Measurements from ENCODE around the gene DNAJB8.
A peak's percentile ranks its signal among the peaks of the same experiment; 100 is the strongest.

DNAJB8 gene

DNA sequence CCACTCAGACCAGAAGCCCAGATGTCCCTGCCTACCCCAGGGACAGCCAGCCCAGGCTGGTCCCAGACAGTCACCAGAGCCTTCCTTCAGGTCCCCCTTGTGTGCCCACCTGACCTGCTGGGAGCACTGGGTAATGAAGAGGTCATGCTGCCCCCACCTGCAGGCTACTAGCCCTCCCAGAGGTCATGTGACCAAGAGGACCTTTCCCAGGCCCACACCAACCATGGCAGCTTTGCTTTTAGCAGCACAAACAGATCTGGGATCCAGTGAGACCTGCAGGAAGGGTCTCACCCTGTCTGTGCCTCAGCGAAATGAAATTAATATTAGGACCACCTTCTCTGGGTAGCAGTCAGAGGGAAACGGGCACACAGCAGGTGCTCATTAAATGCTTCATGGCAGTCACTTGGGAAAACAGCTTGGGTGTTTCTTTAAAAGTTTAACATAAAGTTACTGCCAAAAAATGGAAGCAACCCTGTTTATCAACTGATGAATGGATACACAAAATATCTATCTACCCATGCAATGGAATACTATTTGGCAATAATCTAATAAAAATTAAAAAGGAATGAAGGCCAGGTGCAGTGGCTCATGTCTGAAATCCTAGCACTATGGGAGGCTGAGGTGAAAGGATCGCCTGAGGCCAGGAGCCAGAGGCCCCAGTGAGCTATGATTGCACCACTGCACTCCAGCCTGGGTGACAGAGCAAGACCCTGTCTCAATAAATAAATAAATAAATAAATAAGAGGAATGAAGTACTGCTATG is 43.7 kb downstream of the DNAJB8 start:
- Histone ChIP-seq H3K4me1 (peaks cover 0 to 16% (median 10%) of the 10 kb centered on the region in 10 experiments; a peak in 12 of 20 replicates), H3K36me3 (no peaks in the 10 kb centered on the region), H3K27me3 (peaks cover 9 to 21% (median 14%) of the 10 kb centered on the region in 11 experiments), H3K9me3 (replicated peaks in 1 of 11) (peaks cover 0 to 8% (median 0%) of the 10 kb centered on the region in 11 experiments; a peak in 5 of 22 replicates), H3K4me2 (no peak overlapping the region), H3K9ac (no peak overlapping the region), H3K27ac (no peak overlapping the region), H3K4me3 (no peak overlapping the region), H4K20me1 (peaks cover 0 to 23% (median 0%) of the 10 kb centered on the region in 11 experiments; a peak in 5 of 22 replicates)
- no peak for TF ChIP-seq Cebpa-rat (IDR thresholded peaks at IDR 0.05)

DNA sequence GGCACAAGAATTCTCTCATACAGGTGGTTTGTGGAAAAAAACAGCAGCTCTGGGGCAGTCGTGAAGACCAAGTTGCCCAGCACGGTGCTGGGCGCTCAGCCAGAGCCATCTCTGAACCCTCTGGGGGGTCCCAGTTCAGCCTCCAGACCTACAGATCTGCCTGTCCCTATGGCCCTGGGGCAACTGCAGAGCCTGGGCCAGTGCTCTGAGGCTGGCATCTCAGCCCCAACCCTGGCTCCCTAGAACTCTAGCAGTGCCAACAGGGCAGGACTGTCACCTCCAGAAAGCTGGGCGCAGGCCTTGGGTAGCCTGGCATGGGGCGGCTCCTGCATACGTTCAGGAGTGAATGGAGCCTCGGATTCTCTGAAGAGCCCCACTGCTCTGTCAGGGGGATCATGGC is 44.7 kb downstream of the DNAJB8 start:
- Histone ChIP-seq H3K9ac (no peak overlapping the region), H3K9me3 (replicated peaks in 1 of 11) (peaks cover 0 to 8% (median 0%) of the 10 kb centered on the region in 11 experiments; a peak in 5 of 22 replicates), H3K36me3 (no peaks in the 10 kb centered on the region), H3K4me1 (peaks cover 0 to 16% (median 10%) of the 10 kb centered on the region in 10 experiments; a peak in 15 of 20 replicates), H3K27me3 (peaks cover 5 to 11% (median 7%) of the 10 kb centered on the region in 11 experiments), H4K20me1 (peaks cover 0 to 23% (median 0%) of the 10 kb centered on the region in 11 experiments; a peak in 4 of 22 replicates), H3K27ac (no peak overlapping the region), H3K4me2 (no peak overlapping the region), H3K4me3 (no peak overlapping the region)
- TF ChIP-seq Cebpa-rat (IDR thresholded peaks at IDR 0.05): no peak

DNA sequence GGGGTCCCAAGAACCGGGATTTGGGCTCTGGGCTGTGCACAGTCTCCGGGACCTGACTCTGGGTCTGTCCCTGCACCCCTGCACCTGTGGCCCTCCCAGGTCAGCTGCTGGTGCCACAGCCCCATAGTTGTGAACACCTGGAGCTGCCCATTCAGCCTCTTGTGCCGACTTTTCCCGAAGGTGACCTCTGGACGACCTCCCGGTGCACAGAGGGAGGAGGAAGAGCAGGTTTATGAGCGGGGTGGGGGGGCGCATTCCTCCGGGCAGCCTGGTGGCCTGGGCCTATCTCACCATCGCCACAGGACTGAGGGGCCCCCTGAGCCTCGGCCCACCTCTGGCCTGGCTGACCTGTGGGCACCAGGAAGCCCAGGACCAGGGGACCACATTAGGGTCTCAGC is 45.3 kb downstream of the DNAJB8 start:
- no peak overlapping the region for H3K9ac ChIP-seq
- H4K20me1 ChIP-seq: peaks cover 0 to 23% (median 0%) of the 10 kb centered on the region in 11 experiments; a peak in 3 of 22 replicates
- H3K36me3 ChIP-seq: no peaks in the 10 kb centered on the region
- H3K4me1 ChIP-seq: peaks cover 0 to 18% (median 11%) of the 10 kb centered on the region in 10 experiments; a peak in 17 of 20 replicates
- peaks cover 0 to 8% (median 0%) of the 10 kb centered on the region in 11 experiments; a peak in 5 of 22 replicates for H3K9me3 ChIP-seq (replicated peaks in 1 of 11)
- H3K27me3 ChIP-seq: peaks cover under 1 to 6% (median 1%) of the 10 kb centered on the region in 11 experiments; a peak in 17 of 22 replicates
- H3K27ac ChIP-seq: no peak overlapping the region
- no peak overlapping the region for H3K4me3 ChIP-seq
- no peak overlapping the region for H3K4me2 ChIP-seq
- no peak for TF ChIP-seq Cebpa-rat (IDR thresholded peaks at IDR 0.05)

DNA sequence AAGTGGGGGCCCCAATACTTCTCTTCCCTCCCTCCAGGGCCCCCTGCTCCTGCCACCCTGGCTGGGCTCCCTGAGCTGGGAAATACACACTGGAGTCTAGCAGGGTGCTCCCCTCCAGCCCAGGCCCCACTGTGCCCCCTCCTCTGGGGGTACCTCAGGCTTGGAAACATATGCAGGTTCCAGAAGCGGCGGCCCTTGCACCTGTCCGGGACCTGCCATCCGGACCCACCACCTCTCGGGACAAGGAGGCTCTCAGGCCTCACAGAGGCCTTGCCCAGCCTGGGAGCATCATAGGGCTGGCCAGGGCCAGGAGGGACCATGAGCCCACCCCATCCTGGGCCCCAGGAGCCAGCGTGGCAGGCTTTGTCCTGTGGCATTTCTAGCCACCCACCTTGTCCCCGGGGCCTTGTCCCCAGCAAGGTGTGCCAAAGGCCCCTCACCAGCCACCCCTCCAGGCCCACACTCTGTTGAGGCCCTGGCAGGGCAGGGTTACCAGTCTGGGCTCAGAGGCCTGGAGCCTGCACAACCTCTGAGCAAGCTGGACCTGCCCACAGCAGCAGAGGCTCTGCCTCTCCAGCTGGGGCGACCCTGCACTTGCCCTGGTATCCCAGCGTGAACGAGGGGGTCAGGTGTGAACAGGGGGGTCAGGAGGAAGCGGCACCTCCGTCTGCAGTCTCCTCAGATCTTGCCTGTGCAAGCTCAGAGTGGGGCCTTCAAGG is 45.8 kb downstream of the DNAJB8 start:
- Histone ChIP-seq H4K20me1 (peaks cover 0 to 21% (median 0%) of the 10 kb centered on the region in 11 experiments; a peak in 3 of 22 replicates), H3K36me3 (no peaks in the 10 kb centered on the region), H3K27me3 (0 out of 22 replicates have a peak, but pooled peaks cover 0 to under 1% (median 0%) of the 10 kb centered on the region in 11 experiments), H3K4me2 (peak overlapping the region in 5 of 11 experiments; percentile 34 to 66 (median 46); a peak in 4 of 22 replicates), H3K9ac (no peak overlapping the region; a peak in 1 of 22 replicates), H3K9me3 (replicated peaks in 1 of 11) (peaks cover 0 to 8% (median 0%) of the 10 kb centered on the region in 11 experiments; a peak in 5 of 22 replicates), H3K27ac (no peak overlapping the region), H3K4me1 (peaks cover 3 to 21% (median 14%) of the 10 kb centered on the region in 10 experiments; a peak in 18 of 20 replicates), H3K4me3 (no peak overlapping the region)
- TF ChIP-seq Cebpa-rat (IDR thresholded peaks at IDR 0.05): no peak

DNA sequence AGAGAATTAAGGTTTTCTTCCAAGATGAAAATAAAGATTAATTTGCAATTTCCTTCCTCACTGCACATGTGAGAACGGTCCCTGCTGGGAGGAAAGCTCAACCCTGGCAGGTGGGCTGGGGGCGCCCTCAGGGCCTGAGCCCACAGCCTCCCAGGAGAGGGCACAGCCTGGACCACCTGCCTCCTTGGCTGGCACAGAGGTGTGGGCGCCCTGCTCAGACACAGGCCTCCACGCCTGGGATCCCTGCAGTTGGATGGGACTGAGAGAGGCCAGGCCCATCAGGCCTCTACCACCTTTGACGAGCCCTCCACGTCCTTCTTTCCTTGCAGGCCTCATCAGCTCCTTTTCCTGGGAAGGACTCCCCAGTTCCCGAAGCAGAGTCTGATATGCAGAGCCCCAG is 46.4 kb downstream of the DNAJB8 start:
- Histone ChIP-seq H3K27me3 (no peaks in the 10 kb centered on the region), H3K9ac (peak overlapping the region in 2 of 11 experiments; percentile 28 to 41; a peak in 4 of 22 replicates), H3K27ac (no peak overlapping the region), H4K20me1 (peaks cover 0 to 15% (median 0%) of the 10 kb centered on the region in 11 experiments; a peak in 3 of 22 replicates), H3K4me3 (no peak overlapping the region), H3K4me2 (peak overlapping the region in 7 of 11 experiments; percentile 7 to 66 (median 41); a peak in 11 of 22 replicates), H3K36me3 (no peaks in the 10 kb centered on the region), H3K4me1 (peaks cover 9 to 27% (median 16%) of the 10 kb centered on the region in 10 experiments; a peak in 19 of 20 replicates), H3K9me3 (replicated peaks in 1 of 11) (peaks cover 0 to 8% (median 0%) of the 10 kb centered on the region in 11 experiments; a peak in 5 of 22 replicates)
- no peak for TF ChIP-seq Cebpa-rat (IDR thresholded peaks at IDR 0.05)

DNA sequence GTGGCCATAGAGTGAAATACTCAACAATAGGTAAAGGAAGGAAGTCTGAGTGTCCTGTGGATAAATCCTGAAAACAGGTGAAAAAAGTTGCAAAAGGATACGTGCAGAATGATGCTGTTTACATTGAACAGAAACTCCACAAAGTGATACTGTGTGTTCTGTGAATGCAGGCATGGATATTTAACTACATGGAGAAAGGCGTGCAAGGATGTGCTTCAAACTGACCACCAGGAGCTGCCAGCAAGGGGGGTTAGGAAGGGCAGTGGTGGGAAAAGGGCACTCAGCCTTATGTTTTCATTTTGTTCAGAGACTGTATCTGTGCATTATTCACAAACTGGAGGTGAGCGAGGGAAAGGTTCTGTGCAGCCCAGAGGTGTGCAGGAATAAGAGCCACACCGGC is 47.4 kb downstream of the DNAJB8 start:
- H3K36me3 ChIP-seq: no peaks in the 10 kb centered on the region
- H4K20me1 ChIP-seq: peaks cover 0 to 16% (median 0%) of the 10 kb centered on the region in 11 experiments; a peak in 3 of 22 replicates
- H3K9me3 ChIP-seq (replicated peaks in 1 of 11): peaks cover 0 to 8% (median 0%) of the 10 kb centered on the region in 11 experiments; a peak in 5 of 22 replicates
- H3K27ac ChIP-seq: no peak overlapping the region
- no peak overlapping the region for H3K4me3 ChIP-seq
- no peak overlapping the region for H3K9ac ChIP-seq
- peaks cover 10 to 32% (median 16%) of the 10 kb centered on the region in 10 experiments; a peak in 19 of 20 replicates for H3K4me1 ChIP-seq
- H3K27me3 ChIP-seq: no peaks in the 10 kb centered on the region
- TF ChIP-seq Cebpa-rat (IDR thresholded peaks at IDR 0.05): no peak
- H3K4me2 ChIP-seq: peak overlapping the region in 3 of 11 experiments; percentile 34 to 66 (median 57); a peak in 3 of 22 replicates

DNA sequence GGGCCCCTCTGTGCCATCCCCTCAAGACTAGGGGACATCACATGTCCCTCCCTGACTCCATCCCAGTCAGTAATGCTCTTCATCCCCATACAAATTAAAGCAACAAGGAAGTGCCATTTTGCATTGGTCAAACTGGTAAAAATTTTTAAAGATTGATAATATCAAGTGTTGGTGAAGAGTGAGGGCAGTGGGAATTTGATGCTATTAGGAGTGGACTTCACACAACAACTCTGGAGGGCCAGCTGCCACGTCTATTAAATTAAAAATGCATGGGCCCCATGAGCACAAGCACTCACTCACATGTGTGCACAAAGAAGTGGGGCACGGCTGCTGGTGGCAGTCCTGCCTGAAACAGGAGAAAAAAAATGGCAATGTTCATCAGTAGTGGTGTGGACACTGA is 47.8 kb downstream of the DNAJB8 start:
- Histone ChIP-seq H3K4me3 (no peak overlapping the region), H3K9ac (no peak overlapping the region), H3K4me2 (no peak overlapping the region), H3K4me1 (peaks cover 10 to 32% (median 15%) of the 10 kb centered on the region in 10 experiments; a peak in 19 of 20 replicates), H3K27me3 (no peaks in the 10 kb centered on the region), H4K20me1 (peaks cover 0 to 18% (median 0%) of the 10 kb centered on the region in 11 experiments; a peak in 3 of 22 replicates), H3K36me3 (no peaks in the 10 kb centered on the region), H3K9me3 (replicated peaks in 1 of 11) (peaks cover 0 to 8% (median 0%) of the 10 kb centered on the region in 11 experiments; a peak in 5 of 22 replicates), H3K27ac (no peak overlapping the region)
- TF ChIP-seq Cebpa-rat (IDR thresholded peaks at IDR 0.05): no peak

DNA sequence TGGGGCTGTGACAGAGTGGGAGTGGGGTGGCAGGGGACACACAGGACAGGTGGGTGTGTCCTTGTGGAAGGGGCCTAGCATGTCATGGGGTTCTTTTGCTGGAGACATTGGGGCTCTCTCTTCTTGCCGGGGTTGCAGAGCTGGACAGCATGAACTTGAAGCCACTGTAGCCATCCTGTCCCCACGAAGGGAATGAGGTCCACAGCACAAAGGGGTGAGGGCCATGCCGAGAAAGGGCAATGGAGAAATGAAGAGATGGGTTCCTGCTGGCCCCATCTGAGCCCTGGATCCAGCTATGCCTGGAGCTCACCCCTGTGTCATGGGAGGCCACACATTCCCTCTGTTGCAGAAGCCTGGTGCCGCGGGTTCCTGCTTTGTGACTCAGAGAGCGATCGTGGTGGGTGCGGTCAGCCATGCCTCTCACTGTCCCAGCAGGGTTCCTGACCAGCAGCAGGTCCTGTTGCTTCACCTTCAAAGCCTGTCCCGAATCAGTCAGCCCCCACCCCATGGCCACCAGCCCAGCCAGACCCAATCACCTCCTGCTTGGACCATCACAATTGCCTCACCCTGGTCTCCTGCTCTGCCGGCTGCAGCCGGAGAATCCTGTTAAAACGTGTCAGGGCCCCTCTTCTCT is 50.0 kb downstream of the DNAJB8 start:
- H3K36me3 ChIP-seq: no peaks in the 10 kb centered on the region
- H3K4me2 ChIP-seq: peak overlapping the region in 4 of 11 experiments; percentile 5 to 48 (median 30); a peak in 5 of 22 replicates
- no peak overlapping the region for H3K4me3 ChIP-seq
- TF ChIP-seq Cebpa-rat (IDR thresholded peaks at IDR 0.05): no peak
- H3K9me3 ChIP-seq (replicated peaks in 1 of 11): peaks cover 0 to 8% (median 0%) of the 10 kb centered on the region in 11 experiments; a peak in 5 of 22 replicates
- H3K27me3 ChIP-seq: no peaks in the 10 kb centered on the region
- H3K9ac ChIP-seq: no peak overlapping the region
- peaks cover 0 to 27% (median 0%) of the 10 kb centered on the region in 11 experiments; a peak in 4 of 22 replicates for H4K20me1 ChIP-seq
- no peak overlapping the region for H3K27ac ChIP-seq
- peaks cover 10 to 32% (median 12%) of the 10 kb centered on the region in 10 experiments; a peak in 19 of 20 replicates for H3K4me1 ChIP-seq

Data from BLaER1 treated with 17β-estradiol and CSF1 and Interleukin-3, amounts not matched to agents 10 nM and 100 nM (cell line).